ENCODE data around the gene TM9SF1. TPM values are rescaled to one million over a fixed set of nuclear protein-coding genes. Genes with fewer than 3 reads are reported as not detected.

Gene TM9SF1
- total and polyA plus RNA-seq, 2 of the 4 experiments (the other 2 are of a cell fraction) = 40.4 to 65.6 TPM

DNA sequence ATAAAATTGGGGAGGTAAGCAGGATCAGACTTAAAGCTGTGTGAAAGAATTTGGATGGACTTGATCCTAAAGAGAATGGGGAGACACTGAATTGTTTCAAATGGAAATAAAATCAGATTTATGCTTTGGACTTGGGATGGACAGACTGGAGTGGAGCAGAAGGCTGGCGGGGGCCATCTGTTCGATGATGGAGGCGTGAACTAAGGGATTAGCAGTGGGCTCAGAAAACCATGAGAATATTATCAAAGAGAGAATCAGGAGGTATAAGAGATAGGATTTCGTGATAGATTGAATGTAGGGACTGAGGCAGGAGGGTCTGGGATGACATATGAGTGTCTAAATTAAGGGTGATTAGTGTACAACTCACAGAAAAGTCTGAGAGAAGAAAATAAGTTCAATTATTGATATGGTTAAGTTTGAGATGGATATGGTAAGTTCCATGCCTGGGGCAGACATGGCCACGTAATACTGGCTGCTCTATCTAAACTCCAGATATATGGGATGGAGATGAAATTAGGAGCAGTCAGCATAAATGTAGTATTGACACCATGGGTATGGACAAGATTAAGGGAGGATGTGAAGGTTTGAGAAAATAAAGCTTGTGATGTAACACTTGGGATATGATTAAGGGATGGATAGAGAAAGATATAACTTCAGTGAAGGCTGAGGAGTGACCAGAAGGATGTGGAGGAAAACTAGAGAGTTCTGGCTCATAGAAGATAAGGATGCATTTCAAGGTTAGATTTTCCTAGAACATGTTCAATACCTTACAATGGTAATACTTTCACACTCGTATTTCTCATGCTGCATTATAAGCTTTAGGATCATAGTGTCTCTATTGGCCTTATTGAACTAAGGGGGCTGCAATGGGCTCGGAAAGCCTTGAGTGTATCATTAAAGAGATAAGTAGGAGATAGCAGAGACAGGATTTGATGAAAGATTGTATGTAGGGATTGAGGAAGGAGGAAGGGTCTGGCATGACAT is 9.2 kb upstream of the TM9SF1 start:
- no peak overlapping the region for H3K23ac ChIP-seq (ENCODE audit: low read depth, low read length)
- H3K9me3 ChIP-seq (ENCODE audit: control insufficient read depth, insufficient read depth, low read length) = no peaks in the 10 kb centered on the region
- BruUV-seq (replicated peaks) = no TSS peak
- no peak overlapping the region for H4K8ac ChIP-seq (ENCODE audit: low read depth in 2 of 2, low read length in 2 of 2)
- H3K18ac ChIP-seq (ENCODE audit: low read depth, low read length) = no peak overlapping the region
- H2BK120ac ChIP-seq (ENCODE audit: low read depth, low read length) = no peak overlapping the region
- no peaks in the 10 kb centered on the region; the same call in 1 of the 2 replicates for H4K20me1 ChIP-seq (ENCODE audit: insufficient read depth, low read length)
- 98 to 100% methylated on average over 1 to 5 of the region's 7 CpGs for WGBS, 2 experiments (ENCODE audit: extremely low coverage in 2 of 2, insufficient read length in 1 of 2)
- no peak overlapping the region for H3K27ac ChIP-seq (ENCODE audit: insufficient read depth, low read length)
- no peak overlapping the region for H3K4me2 ChIP-seq (ENCODE audit: low read depth, low read length)
- no peak overlapping the region for H2BK5ac ChIP-seq (ENCODE audit: low read depth, low read length, poor library complexity, severe bottlenecking)
- no peak overlapping the region for H2AFZ ChIP-seq (replicated peaks; ENCODE audit: low read length, poor library complexity)
- no peak overlapping the region for H3K14ac ChIP-seq (replicated peaks; ENCODE audit: low read depth, low read length)
- H3K36me3 ChIP-seq (ENCODE audit: control insufficient read depth, insufficient read depth, low read length) = peaks cover 41% of the 10 kb centered on the region
- H3K4me3 ChIP-seq (ENCODE audit: insufficient read depth, low read depth, low read length) = no peak overlapping the region
- no peaks in the 10 kb centered on the region for H3K4me1 ChIP-seq (ENCODE audit: control insufficient read depth, insufficient read depth, low read length)
- intact Hi-C loops (cut with micrococcal nuclease) = no loop called here
- peaks cover 3% of the 10 kb centered on the region; the same call in 1 of the 2 replicates for H3K9me1 ChIP-seq (ENCODE audit: insufficient read depth, low read length)
- peaks cover 4 to 32% of the 10 kb centered on the region in 2 experiments for H3K79me1 ChIP-seq (ENCODE audit: low read depth in 1 of 2, low read length in 2 of 2)
- H2BK20ac ChIP-seq (ENCODE audit: low read depth, low read length) = no peak overlapping the region
- no peak overlapping the region for H2AK9ac ChIP-seq (replicated peaks; ENCODE audit: low read depth, low read length, poor library complexity)
- no peak overlapping the region for H3K4ac ChIP-seq (ENCODE audit: low read depth, low read length)
- no peaks in the 10 kb centered on the region for H3K27me3 ChIP-seq (ENCODE audit: control insufficient read depth, insufficient read depth, low read length)
- no peak overlapping the region for H4K5ac ChIP-seq (ENCODE audit: low read depth, low read length)
- no peak overlapping the region for H4K91ac ChIP-seq (ENCODE audit: insufficient read depth, low read depth, low read length)
- H2BK15ac ChIP-seq (ENCODE audit: low read depth, low read length) = no peak overlapping the region; the same call in 2 of the 3 replicates
- DNase-seq (no peak), ATAC-seq (ENCODE audit: low read depth) (no peak)
- no peak overlapping the region for H3K56ac ChIP-seq (ENCODE audit: extremely low read depth, insufficient read depth, low read length)
- dilution Hi-C loops (cut with HindIII; ENCODE audit: low sequenced_read_pairs, unreplicated experiment) = no loop called here
- CTCF ChIA-PET = no interaction called here
- no peak overlapping the region for H2AK5ac ChIP-seq (ENCODE audit: low read depth, low read length)
- TF ChIP-seq, protein P1, sequence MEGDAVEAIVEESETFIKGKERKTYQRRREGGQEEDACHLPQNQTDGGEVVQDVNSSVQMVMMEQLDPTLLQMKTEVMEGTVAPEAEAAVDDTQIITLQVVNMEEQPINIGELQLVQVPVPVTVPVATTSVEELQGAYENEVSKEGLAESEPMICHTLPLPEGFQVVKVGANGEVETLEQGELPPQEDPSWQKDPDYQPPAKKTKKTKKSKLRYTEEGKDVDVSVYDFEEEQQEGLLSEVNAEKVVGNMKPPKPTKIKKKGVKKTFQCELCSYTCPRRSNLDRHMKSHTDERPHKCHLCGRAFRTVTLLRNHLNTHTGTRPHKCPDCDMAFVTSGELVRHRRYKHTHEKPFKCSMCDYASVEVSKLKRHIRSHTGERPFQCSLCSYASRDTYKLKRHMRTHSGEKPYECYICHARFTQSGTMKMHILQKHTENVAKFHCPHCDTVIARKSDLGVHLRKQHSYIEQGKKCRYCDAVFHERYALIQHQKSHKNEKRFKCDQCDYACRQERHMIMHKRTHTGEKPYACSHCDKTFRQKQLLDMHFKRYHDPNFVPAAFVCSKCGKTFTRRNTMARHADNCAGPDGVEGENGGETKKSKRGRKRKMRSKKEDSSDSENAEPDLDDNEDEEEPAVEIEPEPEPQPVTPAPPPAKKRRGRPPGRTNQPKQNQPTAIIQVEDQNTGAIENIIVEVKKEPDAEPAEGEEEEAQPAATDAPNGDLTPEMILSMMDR (conservative IDR thresholded peaks at IDR 0.05; ENCODE audit: low read depth, low read length) = no peak
- TF ChIP-seq, protein P2, sequence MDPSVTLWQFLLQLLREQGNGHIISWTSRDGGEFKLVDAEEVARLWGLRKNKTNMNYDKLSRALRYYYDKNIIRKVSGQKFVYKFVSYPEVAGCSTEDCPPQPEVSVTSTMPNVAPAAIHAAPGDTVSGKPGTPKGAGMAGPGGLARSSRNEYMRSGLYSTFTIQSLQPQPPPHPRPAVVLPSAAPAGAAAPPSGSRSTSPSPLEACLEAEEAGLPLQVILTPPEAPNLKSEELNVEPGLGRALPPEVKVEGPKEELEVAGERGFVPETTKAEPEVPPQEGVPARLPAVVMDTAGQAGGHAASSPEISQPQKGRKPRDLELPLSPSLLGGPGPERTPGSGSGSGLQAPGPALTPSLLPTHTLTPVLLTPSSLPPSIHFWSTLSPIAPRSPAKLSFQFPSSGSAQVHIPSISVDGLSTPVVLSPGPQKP (IDR thresholded peaks at IDR 0.05; ENCODE audit: borderline replicate concordance, low read depth, low read length) = no peak
- TF ChIP-seq RAD21 (IDR thresholded peaks at IDR 0.05; ENCODE audit: low read length) (no peak), MAFK (IDR thresholded peaks at IDR 0.05; ENCODE audit: low read depth, low read length) (peak; percentile 54), MXI1 (IDR thresholded peaks at IDR 0.05; ENCODE audit: borderline replicate concordance, low read depth, low read length) (no peak), POLR2A (IDR thresholded peaks at IDR 0.05; ENCODE audit: low read depth, low read length) (no peak), CEBPB (IDR thresholded peaks at IDR 0.05; ENCODE audit: low read depth, low read length) (no peak)
- TF ChIP-seq, protein P3, sequence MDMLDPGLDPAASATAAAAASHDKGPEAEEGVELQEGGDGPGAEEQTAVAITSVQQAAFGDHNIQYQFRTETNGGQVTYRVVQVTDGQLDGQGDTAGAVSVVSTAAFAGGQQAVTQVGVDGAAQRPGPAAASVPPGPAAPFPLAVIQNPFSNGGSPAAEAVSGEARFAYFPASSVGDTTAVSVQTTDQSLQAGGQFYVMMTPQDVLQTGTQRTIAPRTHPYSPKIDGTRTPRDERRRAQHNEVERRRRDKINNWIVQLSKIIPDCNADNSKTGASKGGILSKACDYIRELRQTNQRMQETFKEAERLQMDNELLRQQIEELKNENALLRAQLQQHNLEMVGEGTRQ (IDR thresholded peaks at IDR 0.05; ENCODE audit: low read depth, low read length) = no peak
- in situ Hi-C loops (cut with MboI; ENCODE audit: low sequenced_read_pairs) = no loop called here
- POLR2A ChIA-PET (ENCODE audit: unreplicated experiment) = interaction anchor here (0.6 kb wide), 1 partner anchor 10 kb away, joined by 3 read pairs; no protein-coding TSS in a partner anchor
- H3K9ac ChIP-seq (ENCODE audit: low read depth, low read length) = no peak overlapping the region
